HG03175 (cell line): Measurements from ENCODE around the gene DOCK8.

Experiments
- ATAC-seq: cut with Tn5 transposase; IDR thresholded peaks from one replicate; pipeline ENCODE4 v1.9.1; 2021; ENCODE audit warnings: mild to moderate bottlenecking, moderate library complexity; ENCODE audit not compliant: unreplicated experiment

DOCK8 gene

DNA sequence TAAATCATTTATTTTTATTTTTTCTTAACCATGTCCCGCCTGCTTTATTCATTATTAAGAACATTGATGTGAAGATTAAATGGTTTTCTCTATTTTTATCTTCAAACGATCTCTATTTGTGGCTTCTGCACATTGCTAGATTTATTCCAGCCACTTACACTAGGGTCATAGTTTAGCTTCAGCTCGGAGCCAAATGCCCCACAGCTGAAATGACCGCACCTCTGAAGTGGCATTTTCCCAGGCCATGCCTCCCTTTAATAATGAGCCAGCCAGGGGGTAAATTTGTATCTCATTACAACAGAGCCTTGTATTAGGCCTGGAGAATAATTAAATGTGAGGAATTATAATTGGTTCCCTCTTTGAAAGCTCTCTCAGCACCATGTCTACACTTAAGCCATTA is 89.4 kb downstream of the DOCK8 start:
- ATAC-seq: no peak

DNA sequence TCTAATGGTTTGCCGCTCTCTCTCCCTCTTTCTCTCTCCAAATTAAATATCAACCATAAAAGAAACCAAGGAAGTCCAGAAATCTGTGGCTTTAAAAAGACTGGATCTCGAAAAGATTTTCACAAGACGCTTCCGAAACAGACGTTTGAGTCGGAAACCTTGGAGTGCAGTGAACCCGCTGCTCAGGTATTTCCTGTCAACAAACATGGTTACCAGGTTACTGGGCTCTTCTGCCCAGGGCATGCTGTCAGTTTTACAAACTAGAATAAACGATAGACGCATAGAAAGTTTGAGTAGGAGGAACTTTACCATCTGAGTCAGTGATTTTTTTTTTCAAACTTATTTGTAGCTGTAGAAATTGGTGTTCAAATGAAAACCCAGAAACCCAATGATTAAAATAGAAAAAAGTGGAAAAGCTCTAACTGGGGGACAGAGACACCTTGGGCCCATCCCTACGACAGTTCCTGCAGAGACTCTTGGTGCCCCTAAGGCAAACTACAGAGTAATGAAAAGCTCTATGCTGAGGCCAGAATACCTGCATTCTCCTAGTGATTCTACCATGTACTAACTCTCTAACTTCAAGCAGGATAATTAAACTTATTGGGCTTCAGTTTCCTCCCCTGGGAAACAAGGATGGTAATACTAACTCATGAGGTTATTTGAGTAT is 90.0 kb downstream of the DOCK8 start:
- no peak for ATAC-seq

- ATAC-seq: no peak
Measured at GRCh38 chr9:306907-307306, 92.2 kb downstream of the DOCK8 start.

DNA sequence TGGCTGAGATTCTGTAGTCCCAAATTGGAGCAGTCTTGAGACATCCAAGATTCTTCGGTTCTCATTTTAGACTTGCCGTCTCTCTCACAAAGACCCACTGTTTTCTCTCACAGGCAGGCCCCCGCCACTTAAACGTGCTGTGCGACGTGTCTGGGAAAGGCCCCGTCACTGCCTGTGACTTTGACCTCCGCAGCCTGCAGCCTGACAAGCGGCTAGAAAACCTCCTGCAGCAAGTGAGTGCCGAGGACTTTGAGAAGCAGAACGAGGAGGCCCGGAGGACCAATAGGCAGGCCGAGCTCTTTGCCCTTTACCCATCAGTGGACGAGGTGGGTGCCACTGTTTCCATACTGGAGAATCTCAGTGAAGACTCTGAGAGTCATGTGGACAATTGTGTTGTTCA is 97.2 kb downstream of the DOCK8 start:
- no peak for ATAC-seq

- no peak for ATAC-seq
Measured at GRCh38 chr9:312596-313320, 98.1 kb downstream of the DOCK8 start.

DNA sequence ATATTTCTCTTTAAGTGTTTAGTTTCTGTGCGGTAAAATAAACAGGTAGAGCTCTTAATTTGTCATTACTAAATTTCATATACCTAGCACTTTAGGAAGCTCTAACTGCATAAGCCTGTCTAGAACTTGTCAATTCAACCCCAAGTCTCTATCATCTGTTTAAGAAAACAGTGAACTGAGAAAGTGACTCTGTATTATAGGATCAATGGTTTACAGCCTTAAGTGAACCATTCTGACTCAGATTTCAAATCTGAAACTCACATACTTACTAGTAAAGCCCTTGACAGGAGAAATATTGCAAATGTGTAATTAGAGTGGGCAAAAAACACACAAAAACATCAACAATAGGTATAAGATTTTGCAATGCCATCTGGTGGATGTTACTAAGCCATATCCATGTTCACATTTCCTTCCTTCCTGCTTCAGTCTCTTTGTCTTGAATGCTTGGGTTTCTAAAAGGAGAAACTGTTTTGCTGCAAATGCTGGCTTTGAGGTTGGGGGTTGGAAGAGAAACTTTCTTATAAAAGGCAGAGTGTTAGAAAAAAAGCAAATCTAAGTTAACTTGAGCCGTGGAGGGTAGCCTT is 101.8 kb downstream of the DOCK8 start:
- no peak for ATAC-seq

- ATAC-seq: no peak
Measured at GRCh38 chr9:318646-319045, 104.0 kb downstream of the DOCK8 start.

- no peak for ATAC-seq
Measured at GRCh38 chr9:324971-325370, 110.3 kb downstream of the DOCK8 start.

DNA sequence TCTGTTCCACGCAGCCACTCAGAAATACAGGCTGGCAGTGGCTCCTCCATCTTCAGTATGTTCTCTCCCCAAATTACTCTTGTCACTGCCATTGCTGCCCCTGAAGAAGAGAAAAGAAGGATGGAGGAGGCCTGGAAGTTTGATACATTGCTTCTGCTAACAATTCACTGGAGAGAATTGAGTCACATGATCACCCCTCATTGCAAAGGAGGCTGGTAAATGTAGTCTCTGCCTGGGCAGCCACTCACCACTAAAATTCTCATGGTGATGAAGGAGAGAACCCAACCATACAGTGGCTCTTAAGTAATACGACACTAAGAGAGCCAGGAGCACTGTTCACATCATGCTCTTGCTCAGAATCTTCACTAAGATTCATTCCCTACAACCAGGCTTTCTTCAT is 112.0 kb downstream of the DOCK8 start:
- ATAC-seq: no peak

DNA sequence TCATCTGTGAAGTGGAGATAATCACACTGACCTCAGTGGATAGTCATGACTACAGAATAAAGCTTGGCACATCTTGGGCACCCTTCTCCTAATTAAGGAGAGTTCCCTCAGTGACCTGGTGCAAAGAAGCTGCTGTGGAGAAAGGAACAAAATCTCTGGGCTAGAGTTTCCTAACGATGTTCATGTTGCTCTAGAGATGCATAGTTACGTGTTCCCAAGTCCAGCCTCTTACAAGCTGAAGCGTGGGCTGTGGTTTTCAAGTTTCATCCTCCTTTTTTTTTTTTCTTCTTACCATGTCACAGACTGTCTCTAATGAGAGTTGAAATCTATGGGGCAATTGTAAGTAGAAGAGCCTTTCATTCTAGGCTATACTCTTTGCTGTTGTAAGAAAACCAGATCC is 113.8 kb downstream of the DOCK8 start:
- ATAC-seq: no peak

DNA sequence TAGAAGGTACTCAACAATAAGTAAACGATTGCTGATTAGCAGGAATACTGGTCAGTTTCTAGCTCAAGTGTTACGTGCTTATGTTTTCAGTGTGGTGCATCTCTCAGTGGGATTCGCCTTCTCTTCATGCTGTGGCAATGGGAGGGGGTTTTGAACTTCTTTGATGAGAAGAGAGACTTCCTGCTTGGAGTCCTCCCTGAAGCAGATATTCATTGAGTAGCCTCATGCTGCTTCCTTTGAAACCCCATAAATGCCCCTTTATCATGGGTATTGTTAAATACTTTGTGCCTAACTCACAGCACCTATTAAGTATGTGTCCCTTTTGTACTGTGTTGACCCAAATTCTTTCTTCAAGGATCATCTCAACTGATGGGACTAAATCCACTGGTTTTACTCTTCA is 116.5 kb downstream of the DOCK8 start:
- no peak for ATAC-seq

- no peak for ATAC-seq
Measured at GRCh38 chr9:335373-335772, 120.7 kb downstream of the DOCK8 start.

GRCh38 chr9:336039-336438 is 121.4 kb downstream of the DOCK8 start:
- no peak for ATAC-seq

- ATAC-seq: no peak
Measured at GRCh38 chr9:338602-339001, 123.9 kb downstream of the DOCK8 start.

GRCh38 chr9:341634-342421 is 127.2 kb downstream of the DOCK8 start:
- no peak for ATAC-seq

GRCh38 chr9:343773-344172 is 129.1 kb downstream of the DOCK8 start:
- ATAC-seq: no peak

DNA sequence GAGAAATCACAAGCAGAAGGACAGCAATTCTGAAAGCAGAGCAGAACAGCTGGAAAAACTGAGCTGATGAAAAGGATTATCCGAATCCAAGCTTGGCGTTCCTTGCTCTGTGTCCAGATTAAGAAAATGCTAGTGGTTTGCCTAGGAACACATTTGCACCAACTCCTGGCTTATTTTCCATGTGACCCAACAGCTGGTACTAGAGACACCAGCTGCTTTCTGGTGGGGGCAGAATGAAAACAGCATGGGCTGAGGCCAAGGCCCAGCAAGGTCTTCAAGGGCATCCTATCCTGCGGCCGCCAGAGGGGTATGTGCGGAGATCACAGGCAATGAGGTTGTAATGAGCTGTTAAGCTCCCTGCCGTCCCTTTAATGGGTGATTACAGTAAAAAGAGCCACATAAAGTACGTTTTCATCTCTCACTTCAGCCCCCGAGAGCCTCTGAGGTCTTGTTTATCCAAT is 131.5 kb downstream of the DOCK8 start:
- ATAC-seq: no peak

- ATAC-seq: no peak
Measured at GRCh38 chr9:347667-348292, 133.1 kb downstream of the DOCK8 start.

GRCh38 chr9:350384-350783 is 135.7 kb downstream of the DOCK8 start:
- ATAC-seq: no peak

- ATAC-seq: no peak
Measured at GRCh38 chr9:351916-352315, 137.3 kb downstream of the DOCK8 start.

DNA sequence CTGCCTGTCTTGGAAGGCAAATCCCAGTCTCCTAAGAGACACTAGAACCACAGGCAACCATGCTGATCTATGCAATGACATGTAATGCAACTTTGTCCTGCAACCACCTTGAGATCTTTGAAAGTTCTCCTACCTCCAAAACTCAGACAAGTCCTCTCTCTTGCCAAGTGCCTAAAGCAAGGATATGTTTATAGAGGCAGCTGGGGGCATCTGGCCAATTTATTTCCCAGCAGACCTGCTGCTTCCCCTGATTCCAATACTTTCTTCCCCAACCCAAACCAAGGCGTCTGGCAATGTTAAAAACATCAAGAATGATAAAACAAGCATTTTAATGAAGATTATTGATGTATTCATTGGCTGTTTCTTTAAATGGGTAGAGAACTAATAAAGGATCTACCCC is 138.4 kb downstream of the DOCK8 start:
- ATAC-seq: no peak
